PFSK-1 (cell line): ENCODE measurements around the gene STXBP1.

ENCODE experiments used
- POLR2AphosphoS5 ChIP-seq: IDR thresholded peaks from 2 replicates; pipeline ENCODE4 v1.6.1; 2012; ENCODE audit warnings: low read depth, mild to moderate bottlenecking, control low read depth, low read length, moderate library complexity
- SIN3A ChIP-seq: IDR thresholded peaks from 2 replicates; pipeline ENCODE4 v1.6.1; 2012; ENCODE audit warnings: mild to moderate bottlenecking, low read length, moderate library complexity, borderline replicate concordance; ENCODE audit not compliant: insufficient read depth
- TAF1 ChIP-seq: IDR thresholded peaks from 2 replicates; pipeline ENCODE4 v1.6.1; 2012; ENCODE audit warnings: low read length, control low read depth, borderline replicate concordance; ENCODE audit not compliant: insufficient read depth

- TF ChIP-seq TAF1: no peak
- TF ChIP-seq POLR2AphosphoS5: no peak
- TF ChIP-seq SIN3A: no peak
Measured at GRCh38 chr9:127611899-127612790, at the start of gene STXBP1.
